ENCODE data around the gene BARHL2.

Gene BARHL2

DNA sequence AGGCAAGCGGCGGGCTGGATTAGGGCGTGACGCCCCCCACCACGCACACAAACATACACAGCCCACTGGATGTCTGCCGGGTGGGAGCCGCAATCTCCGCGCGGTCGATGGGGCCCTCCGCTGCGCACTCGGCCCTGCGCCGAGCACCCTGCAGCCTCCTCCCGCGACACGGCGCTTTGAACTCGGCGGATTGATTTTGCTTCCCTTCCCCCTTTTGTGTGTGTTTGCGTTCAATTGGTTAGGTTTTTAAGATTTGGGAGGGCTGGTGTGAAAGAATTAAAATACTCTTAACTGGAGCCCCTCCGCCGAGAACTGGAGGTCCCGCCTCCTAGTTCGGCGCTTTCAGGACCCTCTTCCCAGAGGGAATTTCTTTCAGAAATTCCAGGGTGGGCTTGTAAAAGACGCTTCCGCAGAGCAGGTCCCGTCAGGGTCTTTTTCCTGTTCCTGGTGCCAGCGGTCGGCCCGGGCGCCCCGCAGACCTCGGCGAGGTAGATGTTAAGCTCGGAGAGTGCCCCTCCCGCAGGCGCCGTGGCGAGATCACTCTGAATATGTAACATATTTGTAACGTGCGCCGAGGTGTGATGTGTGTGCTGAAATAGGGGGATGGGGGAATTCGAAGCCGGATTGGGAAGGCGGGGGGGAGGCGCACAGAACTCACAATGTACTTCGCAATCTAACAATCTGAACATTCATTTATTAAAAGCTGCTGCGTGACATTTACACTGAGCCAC is 8.0 kb upstream of the BARHL2 start:
- Histone ChIP-seq H3K4me3 (no peak overlapping the region), H3K36me3 (no peaks in the 10 kb centered on the region), H3K4me2 (no peak overlapping the region), H3K4me1 (peaks cover 7% of the 10 kb centered on the region; the same call in 1 of the 2 replicates), H3K9me3 (peaks cover 56% of the 10 kb centered on the region), H3K9ac (no peak overlapping the region), H4K20me1 (peaks cover 33% of the 10 kb centered on the region), H3K27ac (no peak overlapping the region), H3K27me3 (peaks cover 97% of the 10 kb centered on the region)
- TF ChIP-seq Cebpa-rat (IDR thresholded peaks at IDR 0.05) = no peak

DNA sequence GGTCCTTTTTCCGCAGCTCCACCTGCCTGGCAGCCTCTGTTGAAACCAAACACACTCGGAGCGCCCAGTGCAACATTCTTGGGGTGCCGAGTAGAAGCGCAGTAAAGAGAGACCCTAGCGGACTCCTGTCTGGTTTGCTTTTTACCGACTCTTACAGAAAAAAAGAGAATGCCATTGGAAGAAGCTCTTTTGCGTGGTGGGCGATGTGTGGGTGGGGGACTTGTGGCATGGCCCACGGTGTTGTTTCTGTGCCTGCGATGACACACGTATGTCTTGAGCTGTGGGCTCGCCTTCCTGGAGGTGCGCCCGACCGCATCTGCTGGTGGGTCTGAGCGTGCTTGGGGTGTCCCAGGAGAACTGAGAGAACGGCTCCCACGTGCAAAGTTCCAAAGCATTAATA is 7.3 kb upstream of the BARHL2 start:
- H3K4me1 ChIP-seq = no peaks in the 10 kb centered on the region
- no peak overlapping the region for H3K4me3 ChIP-seq
- H3K9ac ChIP-seq = no peak overlapping the region
- peaks cover 25% of the 10 kb centered on the region; the same call in 1 of the 2 replicates for H4K20me1 ChIP-seq
- TF ChIP-seq Cebpa-rat (IDR thresholded peaks at IDR 0.05) = no peak
- no peak overlapping the region for H3K27ac ChIP-seq
- H3K4me2 ChIP-seq = no peak overlapping the region
- peaks cover 97% of the 10 kb centered on the region for H3K27me3 ChIP-seq
- H3K36me3 ChIP-seq = no peaks in the 10 kb centered on the region
- H3K9me3 ChIP-seq = peaks cover 58% of the 10 kb centered on the region

DNA sequence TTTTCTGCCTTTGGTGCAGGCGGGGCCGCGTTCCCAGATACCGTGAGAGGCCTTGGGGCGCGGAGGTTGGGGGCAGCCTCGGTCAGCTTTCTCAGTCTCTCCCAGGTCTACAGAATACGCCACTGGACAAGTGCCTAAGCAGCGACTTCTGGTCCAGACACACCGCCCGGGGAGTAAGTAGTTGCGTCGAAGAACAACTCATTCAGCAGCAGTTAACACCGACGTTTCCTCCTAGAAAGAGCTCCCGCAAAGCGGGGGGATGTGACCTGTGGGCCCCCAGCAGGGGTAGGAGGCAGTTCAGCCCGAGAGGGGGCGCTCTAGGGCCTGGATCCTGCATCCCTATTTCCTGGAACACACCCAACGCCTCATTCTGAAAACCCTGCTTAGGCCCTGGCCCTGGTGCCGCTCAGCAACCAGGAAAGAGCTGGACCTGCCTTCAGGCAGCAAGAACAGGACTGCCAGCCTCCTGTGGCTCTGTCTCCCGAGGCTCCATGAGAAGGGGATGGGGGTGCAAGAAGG is 6.5 kb upstream of the BARHL2 start:
- TF ChIP-seq Cebpa-rat (IDR thresholded peaks at IDR 0.05) = no peak
- H4K20me1 ChIP-seq = peaks cover 20% of the 10 kb centered on the region; the same call in 1 of the 2 replicates
- no peak overlapping the region for H3K4me2 ChIP-seq
- H3K4me3 ChIP-seq = no peak overlapping the region
- no peaks in the 10 kb centered on the region for H3K36me3 ChIP-seq
- no peaks in the 10 kb centered on the region for H3K4me1 ChIP-seq
- no peak overlapping the region for H3K9ac ChIP-seq
- peaks cover 64% of the 10 kb centered on the region for H3K9me3 ChIP-seq
- H3K27ac ChIP-seq = no peak overlapping the region
- H3K27me3 ChIP-seq = peaks cover 97% of the 10 kb centered on the region

DNA sequence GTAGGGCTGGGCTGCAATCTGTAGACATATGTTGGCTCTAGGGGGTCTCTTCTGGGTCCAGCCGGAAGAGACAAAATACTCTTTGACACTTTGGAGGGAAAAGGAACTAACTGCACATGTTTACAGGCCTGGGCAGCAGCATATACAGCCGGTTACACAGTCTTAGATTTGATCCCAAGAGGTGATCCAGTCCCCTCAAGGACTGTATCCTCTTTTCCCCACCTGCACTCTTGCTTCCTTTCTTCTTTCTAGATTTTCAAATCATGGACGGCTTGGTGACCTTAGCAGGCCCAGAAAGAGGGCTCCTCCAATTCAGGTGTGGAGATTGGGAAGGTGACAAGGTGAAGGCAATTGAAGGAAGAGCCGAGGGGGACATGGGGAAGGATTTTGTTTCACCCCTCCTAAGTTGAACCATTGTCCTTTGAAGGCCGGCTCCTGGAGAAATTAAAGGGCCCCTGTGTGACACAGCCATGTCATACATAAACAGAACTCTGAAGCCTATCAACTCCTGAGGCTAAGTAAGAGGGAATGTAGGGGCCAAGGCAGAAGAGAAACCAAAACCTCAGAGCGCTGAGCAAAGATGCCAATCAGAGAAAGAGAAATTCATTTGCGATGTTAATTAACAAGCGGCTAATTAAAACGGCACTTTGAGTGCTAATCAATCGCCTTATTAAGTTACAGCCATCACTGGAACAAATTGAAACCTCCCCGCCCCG is 5.9 kb upstream of the BARHL2 start:
- H3K4me2 ChIP-seq = no peak overlapping the region
- no peak overlapping the region for H3K9ac ChIP-seq
- no peak for TF ChIP-seq Cebpa-rat (IDR thresholded peaks at IDR 0.05)
- peaks cover 20% of the 10 kb centered on the region; the same call in 1 of the 2 replicates for H4K20me1 ChIP-seq
- no peak overlapping the region for H3K4me3 ChIP-seq
- H3K9me3 ChIP-seq = peaks cover 70% of the 10 kb centered on the region
- peaks cover 97% of the 10 kb centered on the region for H3K27me3 ChIP-seq
- H3K36me3 ChIP-seq = no peaks in the 10 kb centered on the region
- H3K27ac ChIP-seq = no peak overlapping the region
- no peaks in the 10 kb centered on the region for H3K4me1 ChIP-seq

DNA sequence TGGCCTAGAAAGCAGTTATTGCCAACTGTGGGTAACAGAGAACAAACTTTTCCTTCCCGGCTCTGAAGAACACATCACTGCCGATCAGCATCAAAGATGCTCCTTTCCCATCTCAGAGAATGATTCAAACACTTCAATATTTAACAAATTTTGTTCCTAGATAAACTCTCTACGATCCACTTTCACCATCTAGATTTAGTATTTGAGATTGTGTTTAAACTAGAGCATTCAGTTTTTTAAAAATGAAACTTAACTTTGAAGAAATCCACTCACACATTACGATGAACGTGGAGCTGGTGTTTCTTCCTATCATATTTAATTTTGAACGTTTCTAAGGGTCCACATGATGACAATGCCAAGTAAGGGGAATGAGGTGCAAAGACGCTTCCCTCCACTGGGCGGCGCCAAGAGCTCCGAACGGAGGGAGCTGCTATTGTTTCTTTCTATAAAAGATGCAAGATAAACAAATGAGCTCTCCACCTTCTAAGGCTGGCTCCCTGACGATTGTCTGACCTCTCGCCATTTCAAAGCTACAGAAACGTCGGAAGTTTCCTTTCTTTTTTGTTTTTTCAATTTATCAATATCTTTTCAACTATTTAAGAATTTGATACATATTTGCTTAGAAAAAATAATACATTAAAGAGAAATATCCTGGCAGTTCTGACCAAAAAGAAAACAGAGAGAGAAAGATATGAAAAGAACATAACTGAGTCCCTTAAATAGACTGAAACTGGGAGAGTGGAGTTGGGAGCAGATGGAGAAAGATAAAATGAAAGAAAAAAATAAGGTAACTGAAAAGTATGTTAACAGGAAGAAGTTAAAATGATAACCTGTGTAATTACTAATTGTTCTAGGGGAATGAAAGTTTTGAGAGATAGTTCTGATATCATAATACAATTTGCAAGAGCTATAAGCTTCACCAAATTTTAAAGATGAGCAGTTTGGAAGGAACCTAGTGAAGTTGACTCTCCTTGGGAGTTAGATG is 4.4 kb upstream of the BARHL2 start:
- Histone ChIP-seq H3K36me3 (no peaks in the 10 kb centered on the region), H3K9me3 (peaks cover 74% of the 10 kb centered on the region), H3K9ac (no peak overlapping the region), H3K4me3 (no peak overlapping the region), H3K4me2 (no peak overlapping the region), H4K20me1 (peaks cover 10% of the 10 kb centered on the region; the same call in 1 of the 2 replicates), H3K27ac (no peak overlapping the region), H3K27me3 (peaks cover 91% of the 10 kb centered on the region), H3K4me1 (no peaks in the 10 kb centered on the region)
- TF ChIP-seq Cebpa-rat (IDR thresholded peaks at IDR 0.05) = no peak

DNA sequence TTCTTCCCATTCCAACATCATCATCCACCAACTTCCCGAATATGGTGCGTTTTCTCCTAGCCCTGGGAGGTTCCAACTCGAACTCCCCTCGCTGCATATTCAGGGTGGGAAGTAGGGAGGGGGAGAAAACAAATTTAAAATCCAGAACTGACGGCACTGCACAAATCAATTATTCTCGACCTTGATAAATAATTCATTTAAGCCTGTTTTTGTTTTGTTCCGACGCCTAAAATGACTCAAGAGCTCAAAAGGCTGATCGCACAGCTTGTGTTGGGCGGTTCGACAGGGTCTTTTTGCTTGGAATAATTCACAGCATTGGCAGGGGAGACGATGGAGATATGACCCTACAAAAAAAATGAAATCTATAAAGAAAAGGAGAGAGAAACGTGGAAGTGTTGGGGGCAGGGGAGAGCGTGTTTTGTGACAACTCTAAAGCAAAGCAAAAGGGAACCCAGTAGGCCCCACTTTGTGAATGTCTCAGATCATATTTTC is 3.1 kb upstream of the BARHL2 start:
- Histone ChIP-seq H4K20me1 (no peaks in the 10 kb centered on the region; the same call in 1 of the 2 replicates), H3K27ac (no peak overlapping the region), H3K4me1 (no peaks in the 10 kb centered on the region), H3K9me3 (peaks cover 66% of the 10 kb centered on the region), H3K9ac (no peak overlapping the region), H3K4me3 (no peak overlapping the region; the same call in 1 of the 2 replicates), H3K4me2 (no peak overlapping the region), H3K27me3 (peaks cover 91% of the 10 kb centered on the region), H3K36me3 (no peaks in the 10 kb centered on the region)
- no peak for TF ChIP-seq Cebpa-rat (IDR thresholded peaks at IDR 0.05)

DNA sequence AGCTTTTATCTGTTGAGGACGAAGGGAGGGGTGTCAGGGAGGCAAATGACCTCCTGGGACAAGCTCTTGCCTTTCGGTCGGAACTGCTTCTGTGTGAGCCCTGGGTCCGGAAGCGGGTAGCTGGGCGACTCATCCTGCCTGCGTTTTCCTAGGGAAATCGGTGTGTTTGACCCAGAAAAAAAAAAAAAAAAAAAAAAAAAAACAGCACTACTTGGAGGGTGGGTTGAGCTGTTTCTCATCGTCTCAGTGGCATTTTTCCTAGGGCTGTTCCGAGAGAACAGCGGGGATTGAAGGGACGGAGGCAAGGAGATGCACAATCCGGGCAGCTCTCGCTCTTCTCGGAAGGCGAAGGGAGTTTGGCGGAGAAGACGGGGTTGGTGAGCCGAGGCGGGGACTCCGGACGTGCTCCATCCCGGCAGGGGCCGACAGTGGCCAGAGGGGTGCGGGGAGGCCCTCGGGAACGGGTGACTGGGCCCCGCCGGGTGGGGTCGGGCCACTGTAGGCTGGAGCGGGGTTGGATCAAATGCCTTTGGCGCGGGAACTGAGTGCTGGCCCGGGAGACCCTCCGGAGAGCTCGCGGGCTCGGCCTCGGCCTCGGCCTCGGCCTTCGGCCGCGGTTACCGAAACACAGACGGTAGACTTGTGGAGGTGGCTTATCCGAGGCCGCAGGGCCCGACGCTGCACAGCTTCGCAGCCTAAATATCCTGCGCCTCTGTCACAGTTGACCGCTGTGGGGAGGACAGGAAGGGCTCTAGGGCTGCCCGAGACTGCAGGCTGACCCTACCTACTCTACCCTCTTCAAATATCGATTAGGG is 2.4 kb upstream of the BARHL2 start:
- Histone ChIP-seq H4K20me1 (no peaks in the 10 kb centered on the region; the same call in 1 of the 2 replicates), H3K9ac (no peak overlapping the region), H3K36me3 (no peaks in the 10 kb centered on the region), H3K4me2 (no peak overlapping the region), H3K4me3 (peak overlapping the region; percentile 4; the same call in 1 of the 2 replicates), H3K27ac (no peak overlapping the region), H3K27me3 (peaks cover 91% of the 10 kb centered on the region), H3K9me3 (peaks cover 60% of the 10 kb centered on the region), H3K4me1 (no peaks in the 10 kb centered on the region)
- TF ChIP-seq Cebpa-rat (IDR thresholded peaks at IDR 0.05) = no peak

DNA sequence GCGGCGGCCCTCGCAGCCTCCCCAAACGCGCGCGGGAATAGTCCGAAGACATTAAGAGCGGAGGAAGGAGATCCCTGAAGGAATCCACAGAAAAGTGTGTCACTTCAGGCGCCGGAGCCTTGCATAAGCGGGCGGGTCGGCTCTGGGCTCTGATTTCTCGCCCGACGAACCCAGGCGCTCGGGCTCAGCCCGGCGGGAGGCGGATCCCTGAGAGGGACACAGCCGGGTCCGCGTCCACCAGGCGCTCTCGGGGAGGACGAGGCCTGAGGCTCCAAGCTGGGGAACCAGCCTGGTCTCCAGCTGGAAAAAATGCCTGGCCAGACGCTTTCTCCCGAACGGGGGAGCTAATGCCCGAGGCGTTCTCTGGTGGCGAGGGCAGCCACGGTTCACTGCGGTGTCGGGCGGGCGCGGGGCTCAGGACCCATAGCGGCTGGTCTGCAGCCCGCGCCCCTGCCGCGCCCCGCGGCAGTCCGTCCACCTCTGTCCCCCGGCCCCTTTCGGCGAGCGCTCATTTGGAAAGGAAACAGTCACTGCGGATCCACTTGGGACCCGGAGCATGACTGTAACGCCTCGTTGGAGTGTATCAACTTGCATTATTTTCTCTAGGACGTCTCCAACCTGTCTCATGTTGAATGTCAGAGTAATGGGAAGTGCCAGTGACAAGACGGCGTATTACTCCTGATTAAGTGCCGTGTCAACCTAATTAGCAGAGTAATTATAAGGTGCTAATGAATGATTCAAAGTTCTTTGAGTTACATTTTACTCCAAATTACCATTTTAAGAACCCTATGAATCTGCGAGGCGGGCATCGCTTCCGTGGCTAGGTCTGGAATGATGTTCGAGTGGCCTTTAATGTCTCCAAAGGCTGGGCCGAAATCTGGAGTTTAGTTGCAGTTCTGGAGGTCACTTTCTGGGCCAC is 1.6 kb upstream of the BARHL2 start:
- H3K9ac ChIP-seq = no peak overlapping the region
- H3K27me3 ChIP-seq = peaks cover 91% of the 10 kb centered on the region
- H3K27ac ChIP-seq = no peak overlapping the region
- H3K4me2 ChIP-seq = no peak overlapping the region
- H3K4me1 ChIP-seq = no peaks in the 10 kb centered on the region
- H3K36me3 ChIP-seq = no peaks in the 10 kb centered on the region
- no peak for TF ChIP-seq Cebpa-rat (IDR thresholded peaks at IDR 0.05)
- 0 out of 2 replicates have a peak overlapping the region, but pooled peaks have one; percentile 1 for H3K4me3 ChIP-seq
- peaks cover 51% of the 10 kb centered on the region for H3K9me3 ChIP-seq
- H4K20me1 ChIP-seq = no peaks in the 10 kb centered on the region; the same call in 1 of the 2 replicates

Data from BLaER1 (cell line).